ENCODE data around the gene MYRIP.

The MYRIP gene

GRCh38 chr3:39903253-39903652 is 93.8 kb downstream of the MYRIP start:
- DNase-seq (ENCODE audit: low read depth, low spot score): no peak

GRCh38 chr3:39905788-39906187 is 96.4 kb downstream of the MYRIP start:
- DNase-seq (ENCODE audit: low read depth, low spot score): no peak

GRCh38 chr3:39907981-39908380 is 98.6 kb downstream of the MYRIP start:
- DNase-seq (ENCODE audit: low read depth, low spot score): peak; percentile 41

GRCh38 chr3:39910135-39910534 is 100.7 kb downstream of the MYRIP start:
- no peak for DNase-seq (ENCODE audit: low read depth, low spot score)

- peak; percentile 44 for DNase-seq (ENCODE audit: low read depth, low spot score)
These were observed 101.5 kb downstream of the MYRIP start for GRCh38 chr3:39910826-39911464.

- DNase-seq (ENCODE audit: low read depth, low spot score): peak; percentile 88
These were observed 102.3 kb downstream of the MYRIP start for GRCh38 chr3:39911465-39912309.

- DNase-seq (ENCODE audit: low read depth, low spot score): no peak
These were observed 105.6 kb downstream of the MYRIP start for GRCh38 chr3:39915027-39915426.

- no peak for DNase-seq (ENCODE audit: low read depth, low spot score)
These were observed 107.8 kb downstream of the MYRIP start for GRCh38 chr3:39917065-39917773.

GRCh38 chr3:39919281-39919680 is 109.9 kb downstream of the MYRIP start:
- DNase-seq (ENCODE audit: low read depth, low spot score): no peak

- DNase-seq (ENCODE audit: low read depth, low spot score): no peak
These were observed 110.9 kb downstream of the MYRIP start for GRCh38 chr3:39920271-39920670.

GRCh38 chr3:39927479-39927878 is 118.1 kb downstream of the MYRIP start:
- no peak for DNase-seq (ENCODE audit: low read depth, low spot score)

GRCh38 chr3:39933986-39934693 is 124.7 kb downstream of the MYRIP start:
- DNase-seq (ENCODE audit: low read depth, low spot score): peak; percentile 8

- DNase-seq (ENCODE audit: low read depth, low spot score): no peak
These were observed 125.3 kb downstream of the MYRIP start for GRCh38 chr3:39934696-39935095.

GRCh38 chr3:39935261-39935660 is 125.9 kb downstream of the MYRIP start:
- DNase-seq (ENCODE audit: low read depth, low spot score): no peak

GRCh38 chr3:39936848-39937247 is 127.4 kb downstream of the MYRIP start:
- no peak for DNase-seq (ENCODE audit: low read depth, low spot score)

GRCh38 chr3:39937315-39937714 is 127.9 kb downstream of the MYRIP start:
- DNase-seq (ENCODE audit: low read depth, low spot score): no peak

GRCh38 chr3:39937874-39938273 is 128.5 kb downstream of the MYRIP start:
- DNase-seq (ENCODE audit: low read depth, low spot score): no peak

- DNase-seq (ENCODE audit: low read depth, low spot score): no peak
These were observed 132.5 kb downstream of the MYRIP start for GRCh38 chr3:39941931-39942330.

- no peak for DNase-seq (ENCODE audit: low read depth, low spot score)
These were observed 151.2 kb downstream of the MYRIP start for GRCh38 chr3:39960515-39961191.

- DNase-seq (ENCODE audit: low read depth, low spot score): no peak
These were observed 151.8 kb downstream of the MYRIP start for GRCh38 chr3:39961230-39961629.

GRCh38 chr3:39962581-39962980 is 153.2 kb downstream of the MYRIP start:
- DNase-seq (ENCODE audit: low read depth, low spot score): peak; percentile 57

Data from astrocyte of the hippocampus (primary cell).